NCI-H128 (cell line): Measurements from ENCODE around the gene SERPINE2.
"Not testable (repeated sequence)": the region's sequence is repeated elsewhere in the genome, so short reads cannot be mapped to it uniquely, and the experiment has no call there.

Experiments
- DNase-seq: peaks from one replicate; lab custom pipeline; 2025; ENCODE audit not compliant: unreplicated experiment; lab: John Stamatoyannopoulos, UW

The SERPINE2 gene

DNA sequence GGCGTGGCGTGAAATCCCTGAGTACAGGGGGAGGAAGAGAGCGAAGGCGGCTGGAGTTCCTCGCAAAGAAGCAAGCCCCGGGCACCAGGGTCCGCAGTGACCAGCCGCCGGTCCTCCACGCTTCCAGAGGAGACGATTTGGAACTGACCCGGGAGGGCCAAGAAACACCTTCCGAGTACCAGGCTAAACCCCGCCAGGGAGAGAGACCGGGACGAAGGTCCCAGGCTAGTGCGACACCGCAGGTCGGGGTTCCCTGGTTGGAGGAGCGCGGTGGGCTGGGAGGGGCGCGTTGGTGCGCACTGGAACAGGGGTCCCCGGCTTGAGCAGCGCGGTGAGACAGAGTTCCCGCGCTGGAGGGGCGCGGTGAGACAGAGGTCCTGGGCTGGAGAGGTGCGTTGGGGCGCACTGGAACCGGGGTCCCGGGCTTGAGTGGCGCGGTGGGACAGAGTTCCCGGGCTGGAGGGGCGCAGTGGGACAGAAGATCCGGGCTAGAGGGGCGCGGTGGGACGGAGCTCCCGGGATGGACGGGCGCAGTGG lies 94.9 kb downstream of the SERPINE2 start:
- no peak for DNase-seq

GRCh38 chr2:223943561-223944008 lies 95.5 kb downstream of the SERPINE2 start:
- no peak for DNase-seq

GRCh38 chr2:223943135-223943534 lies 96.0 kb downstream of the SERPINE2 start:
- DNase-seq: no peak

- DNase-seq: no peak
Measured at GRCh38 chr2:223941579-223942277, 97.4 kb downstream of the SERPINE2 start.

DNA sequence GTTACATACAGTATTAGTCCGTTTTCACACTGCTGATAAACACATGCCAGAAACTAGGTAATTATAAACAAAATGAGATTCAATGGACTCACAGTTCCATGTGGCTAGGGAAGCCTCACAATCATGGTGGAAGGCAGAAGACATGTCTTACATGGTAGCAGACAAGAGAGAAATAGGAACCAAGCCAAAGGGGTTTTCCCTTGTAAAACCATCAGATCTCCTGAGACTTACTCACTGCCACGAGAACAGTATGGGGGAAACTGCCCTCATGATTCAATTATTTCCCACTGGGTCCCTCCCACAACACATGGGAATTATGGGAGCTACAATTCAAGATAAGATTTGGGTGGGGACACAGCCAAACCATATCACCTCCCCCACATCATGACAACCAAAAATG lies 99.6 kb downstream of the SERPINE2 start:
- DNase-seq: not testable (repeated sequence)

DNA sequence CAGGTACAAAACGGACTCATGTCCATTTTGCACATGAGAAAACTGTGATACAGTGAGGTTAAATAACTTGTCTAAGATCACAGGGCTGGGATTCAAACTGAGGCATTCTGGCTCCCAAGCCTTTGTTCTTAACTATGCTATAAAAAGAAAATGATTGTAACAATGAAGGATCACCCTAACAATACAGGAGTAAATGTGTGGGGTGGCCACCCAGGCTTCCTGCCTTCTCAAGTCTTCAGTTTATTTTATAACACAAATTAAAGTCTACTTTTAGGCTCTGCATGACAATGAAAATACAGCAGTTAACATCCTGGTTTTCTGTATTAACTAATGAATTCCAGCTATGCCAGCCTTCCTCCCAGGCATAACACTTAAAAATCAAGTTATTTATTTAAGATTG lies 101.6 kb downstream of the SERPINE2 start:
- no peak for DNase-seq

GRCh38 chr2:223936862-223937326 lies 102.2 kb downstream of the SERPINE2 start:
- no peak for DNase-seq

DNA sequence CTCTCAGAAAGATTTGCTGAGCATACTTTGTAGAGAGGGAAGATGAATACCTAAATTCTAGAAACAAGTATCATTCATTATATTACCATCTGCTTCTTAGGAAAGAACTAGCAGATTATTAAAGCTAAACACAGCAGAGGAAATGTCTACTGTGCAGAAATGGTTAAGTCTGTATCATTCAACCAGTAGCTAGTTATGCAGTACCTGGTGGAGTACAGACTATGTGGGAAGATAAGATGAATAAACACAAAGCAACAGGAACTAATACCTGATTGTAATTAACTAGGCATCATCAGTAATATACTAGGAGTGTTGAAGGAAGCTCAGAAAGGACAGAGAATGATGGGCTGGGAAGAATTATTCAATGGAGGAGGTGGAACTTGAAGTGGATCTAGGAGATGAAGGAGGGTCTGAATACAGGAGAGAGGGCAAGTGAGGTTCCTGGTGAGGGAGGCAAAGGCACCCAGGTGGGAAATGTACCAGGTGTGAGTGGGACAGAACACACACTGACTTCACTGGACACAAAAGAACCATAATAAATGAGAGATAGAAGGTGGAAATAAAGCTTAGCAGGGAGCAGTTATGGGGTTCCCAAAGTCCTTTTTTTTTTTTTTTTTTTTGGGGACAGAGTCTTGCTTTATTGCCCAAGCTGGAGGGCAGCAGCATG lies 103.5 kb downstream of the SERPINE2 start:
- no peak for DNase-seq

DNA sequence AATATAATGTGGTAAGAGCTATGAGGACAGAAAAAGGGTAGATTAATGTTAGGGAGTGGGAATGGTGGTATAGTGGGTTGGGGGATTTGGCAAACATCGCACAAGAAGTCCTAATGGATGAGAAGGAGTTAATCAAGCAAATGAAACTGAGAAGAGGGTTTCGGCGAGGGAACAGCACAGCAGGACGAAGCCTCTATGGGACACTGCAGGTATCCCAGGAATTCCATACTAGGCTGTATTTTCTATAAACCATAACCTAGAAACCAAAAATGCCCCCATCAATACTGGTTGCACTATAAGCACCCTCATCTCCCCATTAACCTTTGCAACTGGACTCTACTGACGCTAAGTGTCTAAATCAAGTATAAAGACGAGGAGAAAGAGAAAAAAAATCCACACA lies 104.2 kb downstream of the SERPINE2 start:
- no peak for DNase-seq

DNA sequence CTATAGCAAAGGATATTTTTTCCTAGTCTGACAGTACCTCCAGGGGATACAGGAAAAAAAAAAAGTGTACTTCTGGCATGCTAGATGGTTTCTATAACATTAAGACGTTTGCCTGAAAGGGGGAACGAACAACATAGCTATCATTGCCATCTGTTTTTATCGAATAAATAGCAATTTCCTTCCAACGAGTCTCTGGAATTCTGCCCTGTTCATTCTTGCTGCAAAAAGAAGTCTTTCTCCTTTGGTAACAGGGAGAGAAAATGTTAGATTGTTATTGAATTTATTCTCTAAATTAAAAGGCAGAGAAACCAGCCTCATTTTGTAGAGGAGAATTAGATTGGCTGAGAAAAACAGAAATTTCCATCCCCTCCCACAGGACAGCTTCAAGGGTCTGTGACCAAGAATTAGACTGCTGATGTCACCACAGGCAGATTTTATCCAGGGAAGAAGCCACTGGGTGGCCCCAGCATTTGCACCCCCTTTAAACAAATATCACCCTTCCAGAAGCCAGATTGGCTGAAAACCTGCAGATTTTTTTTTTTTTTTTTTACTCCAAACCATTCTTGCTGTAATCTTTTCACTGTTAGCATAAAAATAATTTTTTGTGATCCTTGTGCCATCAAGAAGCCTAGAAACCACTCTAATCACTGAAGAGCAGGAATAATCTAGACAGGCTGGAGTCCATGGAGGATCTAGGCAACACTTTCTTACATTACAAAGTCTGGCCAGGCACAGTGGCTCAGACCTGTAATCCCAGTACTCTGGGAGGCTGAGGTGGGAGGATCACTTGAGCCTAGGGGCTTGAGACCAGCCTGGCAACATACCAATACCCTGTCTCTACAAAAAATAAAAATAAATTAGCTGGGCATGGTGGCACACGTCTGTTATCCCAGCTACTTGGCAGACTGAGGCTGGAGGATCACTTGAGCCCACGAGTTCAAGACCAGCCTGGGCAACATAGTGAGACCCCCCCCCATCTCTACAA lies 106.0 kb downstream of the SERPINE2 start:
- no peak for DNase-seq

GRCh38 chr2:223930103-223930976 lies 108.7 kb downstream of the SERPINE2 start:
- DNase-seq: no peak

DNA sequence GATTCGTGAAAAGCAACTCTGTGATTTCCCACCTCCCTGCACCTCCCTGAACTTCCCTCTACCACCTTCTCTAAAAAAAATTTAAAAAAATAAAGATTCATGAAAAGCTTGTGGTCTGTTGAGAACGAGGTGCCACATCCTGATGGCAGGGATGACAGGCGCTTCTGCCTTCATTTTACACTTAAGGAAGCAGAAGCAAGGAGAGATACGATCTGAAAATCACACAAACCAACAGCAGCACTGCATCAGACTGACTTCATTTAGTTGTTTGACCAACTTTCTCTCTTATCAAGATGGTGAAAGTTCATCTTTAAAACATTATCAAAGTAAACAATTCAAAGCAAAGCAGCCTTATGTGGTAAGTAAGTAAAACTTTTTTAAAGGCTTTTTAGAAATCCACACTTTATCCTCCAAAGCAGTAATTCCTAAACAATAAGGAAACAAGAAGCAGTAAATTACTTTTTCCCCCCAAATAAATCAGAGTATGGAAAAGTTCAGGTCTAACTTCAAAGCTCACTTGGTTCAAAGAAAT lies 109.4 kb downstream of the SERPINE2 start:
- DNase-seq: no peak

- no peak for DNase-seq
Measured at GRCh38 chr2:223928113-223929006, 110.7 kb downstream of the SERPINE2 start.

- no peak for DNase-seq
Measured at GRCh38 chr2:223925106-223925505, 114.0 kb downstream of the SERPINE2 start.
